WERI-Rb-1 (cell line): ENCODE data around the gene ATP8A2.

Experiments used
- DNase-seq: peaks from one replicate; pipeline ENCODE4 v3.0.0-alpha.2; 2020
- H3K27ac ChIP-seq: fragments of 250-450 bp; sonication (Bioruptor Pico); 2 replicates; pipeline ENCODE4 v1.5.1; 2020; ENCODE audit warnings: mild to moderate bottlenecking, moderate library complexity
- H3K27me3 ChIP-seq: fragments of 250-450 bp; sonication (Bioruptor Pico); 2 replicates; pipeline ENCODE4 v1.5.1; 2021; ENCODE audit warnings: mild to moderate bottlenecking, low read depth, moderate library complexity; ENCODE audit not compliant: insufficient read depth, severe bottlenecking
- H3K36me3 ChIP-seq: fragments of 250-450 bp; sonication (Bioruptor Pico); 2 replicates; pipeline ENCODE4 v1.5.1; 2020; ENCODE audit warnings: mild to moderate bottlenecking, moderate library complexity
- H3K4me3 ChIP-seq: 2 replicates; pipeline ENCODE4 v1.5.1; 2011; ENCODE audit warnings: low read depth, mild to moderate bottlenecking, control low read depth, low read length
- H3K9me3 ChIP-seq: fragments of 250-450 bp; sonication (Bioruptor Pico); 2 replicates; pipeline ENCODE4 v1.5.1; 2021; ENCODE audit warnings: mild to moderate bottlenecking, moderate library complexity; ENCODE audit not compliant: severe bottlenecking
- TF ChIP-seq, protein P1 (sequence below): IDR thresholded peaks from 2 replicates; pipeline ENCODE4 v1.5.1; 2011; ENCODE audit warnings: low read depth, mild to moderate bottlenecking, control low read depth, inconsistent platforms, low read length

The ATP8A2 gene

DNA sequence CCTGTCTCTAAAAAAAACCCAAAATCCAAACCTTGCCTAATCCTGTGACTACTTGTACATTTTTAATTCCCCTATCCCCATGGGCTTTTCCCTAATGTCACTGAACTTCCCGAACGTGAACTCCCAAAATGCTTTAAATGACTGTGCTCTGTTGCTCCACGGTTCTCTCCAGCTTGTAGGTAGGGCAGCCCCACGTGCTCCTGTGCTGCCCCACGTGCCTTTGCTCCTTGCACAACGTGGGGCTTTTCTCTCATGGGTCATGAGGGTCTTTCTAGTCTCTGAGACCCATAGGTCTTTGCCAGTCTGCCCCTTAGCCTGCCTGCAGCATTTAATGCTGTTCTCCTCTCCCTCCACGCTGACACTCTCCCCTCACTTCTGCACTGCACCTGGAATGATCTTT, 558.0 kb downstream of the ATP8A2 start:
- H3K4me3 ChIP-seq = no peak overlapping the region
- TF ChIP-seq, protein P1, sequence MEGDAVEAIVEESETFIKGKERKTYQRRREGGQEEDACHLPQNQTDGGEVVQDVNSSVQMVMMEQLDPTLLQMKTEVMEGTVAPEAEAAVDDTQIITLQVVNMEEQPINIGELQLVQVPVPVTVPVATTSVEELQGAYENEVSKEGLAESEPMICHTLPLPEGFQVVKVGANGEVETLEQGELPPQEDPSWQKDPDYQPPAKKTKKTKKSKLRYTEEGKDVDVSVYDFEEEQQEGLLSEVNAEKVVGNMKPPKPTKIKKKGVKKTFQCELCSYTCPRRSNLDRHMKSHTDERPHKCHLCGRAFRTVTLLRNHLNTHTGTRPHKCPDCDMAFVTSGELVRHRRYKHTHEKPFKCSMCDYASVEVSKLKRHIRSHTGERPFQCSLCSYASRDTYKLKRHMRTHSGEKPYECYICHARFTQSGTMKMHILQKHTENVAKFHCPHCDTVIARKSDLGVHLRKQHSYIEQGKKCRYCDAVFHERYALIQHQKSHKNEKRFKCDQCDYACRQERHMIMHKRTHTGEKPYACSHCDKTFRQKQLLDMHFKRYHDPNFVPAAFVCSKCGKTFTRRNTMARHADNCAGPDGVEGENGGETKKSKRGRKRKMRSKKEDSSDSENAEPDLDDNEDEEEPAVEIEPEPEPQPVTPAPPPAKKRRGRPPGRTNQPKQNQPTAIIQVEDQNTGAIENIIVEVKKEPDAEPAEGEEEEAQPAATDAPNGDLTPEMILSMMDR = no peak
- DNase-seq = no peak
- no peaks in the 10 kb centered on the region for H3K27me3 ChIP-seq
- peaks cover under 1% of the 10 kb centered on the region for H3K9me3 ChIP-seq
- H3K27ac ChIP-seq = no peak overlapping the region
- H3K36me3 ChIP-seq = no peaks in the 10 kb centered on the region

DNA sequence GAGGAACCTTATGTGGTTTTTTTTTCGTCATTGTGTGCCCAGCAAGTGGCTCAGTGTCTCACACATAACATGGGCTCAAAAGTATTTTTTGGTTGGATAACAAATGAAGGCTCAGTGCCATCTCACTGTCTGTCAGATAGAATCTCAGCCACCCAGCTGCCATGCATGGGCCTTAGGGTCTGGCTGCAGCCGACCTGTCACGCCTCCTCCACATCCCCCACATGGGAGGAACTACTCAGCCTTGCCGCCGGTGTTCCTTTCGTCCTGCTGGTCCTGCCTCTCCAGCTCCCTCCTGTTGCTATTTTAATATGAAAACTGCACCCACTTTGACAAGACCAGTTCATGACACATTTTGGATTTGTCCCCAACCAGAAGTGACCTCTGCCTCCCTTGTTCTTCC, 558.9 kb downstream of the ATP8A2 start:
- Histone ChIP-seq H3K27ac (no peak overlapping the region), H3K9me3 (no peaks in the 10 kb centered on the region), H3K36me3 (no peaks in the 10 kb centered on the region), H3K27me3 (no peaks in the 10 kb centered on the region), H3K4me3 (no peak overlapping the region)
- TF ChIP-seq, protein P1 = no peak
- DNase-seq = no peak

DNA sequence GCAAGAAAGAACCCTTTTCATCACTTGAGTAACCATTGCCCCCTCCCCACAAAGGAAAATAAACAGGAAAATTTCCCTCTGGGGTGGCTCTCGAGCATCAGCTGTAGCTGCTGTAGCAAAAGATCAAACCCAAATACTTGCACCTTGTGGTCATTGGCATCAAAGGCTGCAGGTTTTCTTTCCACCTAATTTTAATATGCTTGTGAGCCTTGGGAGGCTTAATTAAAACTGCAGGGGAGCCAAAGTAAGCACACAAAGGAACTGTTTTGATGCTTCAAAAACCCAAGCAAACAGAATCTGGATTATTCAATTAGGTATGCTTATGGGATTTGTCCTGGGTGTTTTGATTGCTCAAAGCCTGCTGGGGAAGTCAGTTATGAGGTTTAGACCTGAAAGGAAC, 560.6 kb downstream of the ATP8A2 start:
- no peak overlapping the region for H3K4me3 ChIP-seq
- H3K36me3 ChIP-seq = no peaks in the 10 kb centered on the region
- H3K9me3 ChIP-seq = no peaks in the 10 kb centered on the region
- no peak overlapping the region for H3K27ac ChIP-seq
- DNase-seq = no peak
- TF ChIP-seq, protein P1 = no peak
- no peaks in the 10 kb centered on the region for H3K27me3 ChIP-seq

DNA sequence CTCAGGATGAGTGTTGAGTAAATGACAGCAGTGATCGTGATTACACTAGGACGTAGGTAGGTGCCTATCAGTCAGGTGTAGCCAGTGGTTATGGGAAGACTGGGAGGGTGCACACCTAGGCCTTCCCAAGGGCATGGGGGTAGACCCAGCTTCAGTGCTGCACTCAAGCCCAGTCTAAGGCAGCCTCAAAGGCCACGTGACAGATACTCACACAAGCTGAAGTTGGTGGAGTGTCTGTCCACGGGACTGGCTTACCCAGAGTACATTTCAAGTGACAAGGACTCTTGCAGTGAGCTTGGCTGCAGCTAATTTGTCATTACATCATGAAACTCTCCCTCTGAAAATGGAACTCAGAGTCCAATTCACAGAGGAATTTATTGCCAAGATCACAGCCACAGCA, 561.7 kb downstream of the ATP8A2 start:
- Histone ChIP-seq H3K9me3 (no peaks in the 10 kb centered on the region), H3K27ac (0 out of 2 replicates have a peak overlapping the region, but pooled peaks have one; percentile 5), H3K36me3 (no peaks in the 10 kb centered on the region), H3K4me3 (no peak overlapping the region), H3K27me3 (no peaks in the 10 kb centered on the region)
- TF ChIP-seq, protein P1 = no peak
- no peak for DNase-seq

DNA sequence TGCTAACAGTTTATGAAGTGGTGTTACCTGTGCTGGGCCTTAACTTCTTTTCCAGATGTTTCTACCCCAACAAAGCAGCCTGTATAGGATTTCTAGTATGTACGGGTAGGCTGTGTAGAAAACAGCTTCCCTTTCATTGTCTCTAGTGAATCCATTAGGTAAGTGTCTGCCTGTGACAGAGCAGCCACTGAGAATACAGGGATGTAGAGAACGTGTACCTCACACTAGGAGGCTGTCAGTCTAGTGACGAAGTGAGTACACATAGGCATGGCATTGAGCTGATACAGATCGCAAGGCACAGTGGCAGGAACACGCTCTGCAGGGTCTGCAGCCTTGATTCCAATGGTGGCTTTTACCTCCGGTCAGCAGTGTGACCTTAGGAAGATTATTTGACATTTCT, 562.4 kb downstream of the ATP8A2 start:
- TF ChIP-seq, protein P1 = no peak
- Histone ChIP-seq H3K27me3 (no peaks in the 10 kb centered on the region), H3K36me3 (no peaks in the 10 kb centered on the region), H3K4me3 (no peak overlapping the region), H3K9me3 (no peaks in the 10 kb centered on the region), H3K27ac (no peak overlapping the region)
- DNase-seq = no peak

DNA sequence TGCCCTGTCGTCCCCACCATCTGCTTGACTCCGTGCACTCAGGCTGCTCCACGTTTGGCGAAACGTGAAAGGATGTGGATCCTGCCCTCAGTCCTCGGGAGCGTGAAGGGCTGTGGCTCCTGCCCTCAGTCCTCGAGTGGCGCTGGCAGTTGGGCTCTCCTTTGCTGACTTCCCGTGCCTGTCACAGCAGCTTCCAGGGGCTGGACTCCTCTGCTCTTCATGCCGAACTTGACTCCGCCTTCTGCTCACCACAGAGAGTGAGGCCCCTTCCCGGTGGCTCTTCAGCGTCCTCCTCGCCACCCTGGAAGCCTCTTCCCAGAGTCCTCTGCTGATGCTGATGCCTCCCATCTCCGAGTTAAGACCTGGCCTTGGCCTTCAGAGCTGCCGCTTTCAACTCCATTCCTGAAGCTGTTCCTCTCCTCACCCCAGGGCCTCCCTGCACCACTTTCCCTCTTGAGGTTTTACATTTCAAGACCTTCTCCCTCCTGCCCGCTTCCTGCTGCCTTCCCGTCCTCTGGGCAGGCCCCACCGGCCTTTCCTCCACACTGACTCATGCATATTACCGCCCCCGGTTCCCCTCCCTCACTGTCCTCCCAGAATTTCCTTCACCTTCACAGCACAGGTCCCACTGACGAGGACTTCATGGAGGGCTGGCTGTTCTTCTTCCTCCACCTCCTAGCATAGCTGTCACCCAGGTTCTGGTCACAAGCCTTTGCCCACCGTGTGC, 568.4 kb downstream of the ATP8A2 start:
- H3K27ac ChIP-seq = no peak overlapping the region
- no peaks in the 10 kb centered on the region for H3K9me3 ChIP-seq
- H3K27me3 ChIP-seq = no peaks in the 10 kb centered on the region
- H3K36me3 ChIP-seq = no peaks in the 10 kb centered on the region
- no peak for DNase-seq
- no peak overlapping the region for H3K4me3 ChIP-seq
- TF ChIP-seq, protein P1 = no peak
